Type B pancreatic cell (in vitro differentiated cells): ENCODE data around the gene PET100. TPM values are rescaled to one million over a fixed set of nuclear protein-coding genes. Genes with fewer than 3 reads are reported as not detected.
A peak's percentile ranks its signal among the peaks of the same experiment; 100 is the strongest.

Experiments
- DNase-seq: peaks from one replicate; pipeline ENCODE4 v3.0.0; 2021; ENCODE audit warnings: mixed read lengths; ENCODE audit not compliant: unreplicated experiment; ENCODE audit errors: extremely low spot score
- H3K27ac Mint-ChIP-seq: 2 replicates; pipeline ENCODE4 v1.8.0; 2021; ENCODE audit warnings: mild to moderate bottlenecking, mixed read lengths
- H3K27me3 Mint-ChIP-seq: 2 replicates; pipeline ENCODE4 v1.8.0; 2021; ENCODE audit warnings: mixed read lengths
- H3K36me3 Mint-ChIP-seq: 2 replicates; pipeline ENCODE4 v1.8.0; 2021; ENCODE audit warnings: mixed read lengths
- H3K4me1 Mint-ChIP-seq: one replicate; pipeline ENCODE4 v1.8.0; 2021; ENCODE audit warnings: mixed read lengths; ENCODE audit not compliant: unreplicated experiment
- H3K4me3 Mint-ChIP-seq: 2 replicates; pipeline ENCODE4 v1.8.0; 2021; ENCODE audit warnings: mild to moderate bottlenecking, mixed read lengths
- H3K9me3 Mint-ChIP-seq: 2 replicates; pipeline ENCODE4 v1.8.0; 2021; ENCODE audit warnings: mixed read lengths
- CTCF ChIP-seq: fragments of 200-600 bp; sonication (generic); conservative IDR thresholded peaks from 2 replicates; pipeline ENCODE4 v1.5.0; 2021; ENCODE audit warnings: antibody characterized with exemption, mild to moderate bottlenecking
- total RNA-seq: library from RNA; stranded (reverse); gene quantifications from 2 replicates; pipeline ENCODE4 v1.2.1, GENCODE V29; 2021; ENCODE audit warnings: low replicate concordance

Gene PET100
- total RNA-seq, 1 donor from 2014 or later, result 160 TPM

GRCh38 chr19:7619671-7620441 is 9.7 kb upstream of the PET100 start:
- DNase-seq, result no peak
- Mint-ChIP-seq H3K4me1 (peaks cover 7% of the 10 kb centered on the region), H3K27me3 (no peaks in the 10 kb centered on the region), H3K27ac (no peak overlapping the region), H3K4me3 (no peak overlapping the region), H3K36me3 (peaks cover 13% of the 10 kb centered on the region), H3K9me3 (no peaks in the 10 kb centered on the region)
- TF ChIP-seq CTCF, result no peak

DNA sequence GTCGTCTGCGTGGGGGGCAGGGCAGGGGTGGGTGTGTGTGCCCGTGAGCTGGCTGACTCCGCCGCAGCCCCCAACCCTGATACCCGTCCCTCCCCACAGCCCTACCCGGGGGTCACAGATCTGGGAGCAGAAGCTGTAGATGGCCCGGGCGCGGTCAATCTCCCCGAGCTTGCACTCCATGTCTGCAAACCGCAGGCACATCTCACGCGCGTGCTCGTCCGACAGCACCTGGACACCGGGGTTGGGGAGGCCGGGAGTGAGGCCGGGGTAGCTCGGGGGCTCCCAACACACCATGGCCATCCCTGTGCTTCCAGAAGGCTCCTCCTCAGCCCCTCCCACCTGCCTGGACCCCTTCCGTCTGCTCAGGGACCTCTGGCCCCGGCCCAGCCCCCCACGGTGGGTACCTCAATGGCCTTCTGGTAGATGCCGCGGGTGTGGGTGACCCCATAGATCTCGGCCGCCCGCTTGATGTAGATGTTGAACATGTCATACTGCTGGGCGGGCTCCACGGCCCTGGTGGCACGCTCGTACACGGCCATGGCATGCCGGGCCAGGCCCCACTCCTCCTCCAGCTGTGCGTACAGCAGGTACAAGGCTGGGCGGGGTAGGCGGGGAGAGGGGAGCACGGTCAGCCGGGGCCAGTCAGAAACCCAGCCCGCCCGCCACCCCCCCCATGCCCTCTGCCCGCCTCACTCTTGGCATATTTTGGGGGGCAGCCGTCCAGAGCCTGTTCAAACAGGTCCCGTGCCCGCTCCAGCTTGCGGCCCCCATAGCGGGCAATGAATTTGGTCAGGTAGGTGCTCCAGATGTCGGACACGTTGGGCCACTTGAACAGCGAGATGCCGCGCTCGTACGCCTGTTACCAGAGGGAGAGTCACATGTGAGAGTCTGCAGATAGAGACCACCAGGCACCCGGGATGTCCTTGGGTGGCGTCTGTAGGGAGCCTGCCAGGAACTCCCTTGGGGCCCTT is 8.9 kb upstream of the PET100 start:
- TF ChIP-seq CTCF, result no peak
- peaks cover 13% of the 10 kb centered on the region for H3K36me3 Mint-ChIP-seq
- no peak overlapping the region for H3K27ac Mint-ChIP-seq
- H3K4me3 Mint-ChIP-seq, result no peak overlapping the region
- H3K27me3 Mint-ChIP-seq, result no peaks in the 10 kb centered on the region
- DNase-seq, result no peak
- peaks cover 7% of the 10 kb centered on the region for H3K4me1 Mint-ChIP-seq
- H3K9me3 Mint-ChIP-seq, result no peaks in the 10 kb centered on the region

- DNase-seq, result no peak
- Mint-ChIP-seq H3K9me3 (no peaks in the 10 kb centered on the region), H3K4me1 (peaks cover 7% of the 10 kb centered on the region), H3K4me3 (no peak overlapping the region), H3K27ac (peak overlapping the region; percentile 69), H3K36me3 (peaks cover 13% of the 10 kb centered on the region), H3K27me3 (no peaks in the 10 kb centered on the region)
- no peak for TF ChIP-seq CTCF
These were observed 6.5 kb upstream of the PET100 start for GRCh38 chr19:7622933-7623685.

DNA sequence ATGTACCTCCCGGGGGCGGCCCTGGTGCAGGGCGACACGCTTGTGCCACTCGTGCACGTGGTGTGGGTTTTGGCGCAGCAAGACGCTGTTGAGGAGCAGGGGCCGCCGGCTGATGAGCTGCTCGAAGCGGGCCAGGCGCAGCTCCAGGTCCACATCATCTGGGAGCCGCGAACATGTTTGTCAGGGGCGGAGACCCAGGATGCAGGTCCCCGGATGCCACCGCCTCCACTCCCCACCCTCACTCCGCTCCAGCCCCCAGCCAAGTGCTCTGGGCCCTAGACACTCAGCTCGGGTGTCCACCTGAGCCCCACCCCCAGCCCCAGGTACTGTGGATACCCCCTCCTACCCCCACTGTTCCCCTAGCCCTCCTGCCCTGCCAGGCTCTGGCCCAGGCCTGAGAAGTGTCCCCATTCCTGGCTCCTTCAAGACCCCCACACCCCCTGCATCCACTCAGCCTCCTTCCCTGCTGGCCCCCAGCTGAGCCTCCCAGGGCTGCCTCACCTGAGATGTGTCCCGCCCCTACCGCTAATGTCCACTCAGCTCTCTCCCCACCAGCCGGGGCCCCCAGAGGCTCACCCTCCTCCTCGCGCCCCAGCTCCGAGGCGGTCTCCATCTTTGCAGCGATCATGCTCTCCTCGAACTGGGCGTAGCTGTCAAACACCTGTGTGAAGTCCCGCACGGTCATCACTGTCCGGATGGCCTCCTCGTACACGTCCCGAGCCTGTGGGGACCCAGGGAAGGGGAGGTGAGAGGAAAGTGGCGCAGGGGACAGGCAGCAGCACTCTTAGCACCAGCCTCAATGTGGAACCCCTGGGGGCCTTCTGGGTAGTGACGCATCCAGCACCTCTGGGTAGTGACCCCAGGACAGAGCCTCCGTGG is 5.6 kb upstream of the PET100 start:
- TF ChIP-seq CTCF, result no peak
- no peak for DNase-seq
- Mint-ChIP-seq H3K4me1 (peaks cover 8% of the 10 kb centered on the region), H3K27me3 (no peaks in the 10 kb centered on the region), H3K4me3 (no peak overlapping the region), H3K36me3 (peaks cover 5% of the 10 kb centered on the region), H3K9me3 (no peaks in the 10 kb centered on the region), H3K27ac (no peak overlapping the region)

DNA sequence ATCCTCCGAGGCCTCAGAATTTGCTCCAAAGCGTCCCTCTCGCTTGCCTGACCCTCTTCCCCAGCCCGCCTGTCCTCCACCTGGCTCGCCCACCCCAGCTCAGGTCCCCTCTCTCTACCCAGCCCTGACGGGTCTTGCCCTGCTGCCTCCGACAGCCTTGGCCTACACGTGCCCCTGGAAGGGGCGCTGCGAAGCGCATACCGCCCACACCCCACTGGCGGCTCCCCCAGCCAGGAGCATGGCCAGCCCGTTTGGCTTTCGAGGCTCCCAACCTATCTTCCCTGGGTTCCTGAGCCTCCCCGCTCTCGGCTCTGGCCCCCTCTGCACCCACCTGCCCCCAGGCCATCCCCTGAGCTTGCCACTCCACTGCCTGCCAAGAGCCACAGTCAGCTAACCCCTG is 4.8 kb upstream of the PET100 start:
- TF ChIP-seq CTCF, result no peak
- H3K27me3 Mint-ChIP-seq, result no peaks in the 10 kb centered on the region
- no peak for DNase-seq
- no peak overlapping the region for H3K4me3 Mint-ChIP-seq
- H3K36me3 Mint-ChIP-seq, result peaks cover 12% of the 10 kb centered on the region
- no peaks in the 10 kb centered on the region for H3K9me3 Mint-ChIP-seq
- no peak overlapping the region for H3K27ac Mint-ChIP-seq
- peaks cover 16% of the 10 kb centered on the region for H3K4me1 Mint-ChIP-seq
